GM18867 (cell line): ENCODE data around the gene ACLY.
"Not testable (repeated sequence)": the region's sequence is repeated elsewhere in the genome, so short reads cannot be mapped to it uniquely, and the experiment has no call there.

Experiments used
- ATAC-seq: cut with Tn5 transposase; IDR thresholded peaks from one replicate; pipeline ENCODE4 v1.9.1; 2021; ENCODE audit warnings: mild to moderate bottlenecking, moderate library complexity; ENCODE audit not compliant: unreplicated experiment

Gene ACLY

GRCh38 chr17:41912925-41913324 is 5.8 kb downstream of the ACLY start:
- ATAC-seq: no peak

DNA sequence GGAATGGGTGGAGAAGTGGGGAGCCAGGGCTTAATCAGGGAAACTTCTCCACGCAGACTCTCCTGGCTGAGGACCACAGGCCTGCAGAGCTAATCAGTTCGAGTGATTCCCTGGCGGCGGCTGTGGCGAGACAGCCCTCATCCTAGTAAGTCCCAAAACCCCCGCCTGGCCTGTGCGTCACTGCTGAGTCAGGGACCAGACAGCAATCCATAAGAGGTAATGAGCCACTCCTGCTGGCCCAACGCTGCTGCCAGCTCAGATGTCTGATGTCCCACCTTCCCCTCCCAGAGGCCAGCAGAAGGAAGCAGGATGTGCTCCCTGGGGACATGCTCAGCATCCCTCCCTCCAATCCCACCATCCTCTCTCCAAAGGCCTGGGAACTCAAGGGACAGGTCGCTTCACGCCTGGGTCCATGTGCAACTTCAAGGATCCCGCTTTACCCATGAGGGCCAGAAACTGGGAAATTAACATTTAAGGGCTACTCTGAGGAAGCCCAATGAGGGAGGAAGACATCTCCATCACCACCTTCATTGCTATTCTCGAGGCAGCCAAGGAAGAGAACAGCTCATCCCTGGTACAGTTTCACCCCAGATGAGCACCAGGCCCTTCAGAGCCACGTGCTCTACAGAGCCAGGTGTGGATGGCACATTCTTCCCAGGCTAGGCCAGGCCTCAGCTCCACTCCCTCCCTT is 7.9 kb downstream of the ACLY start:
- ATAC-seq: no peak

DNA sequence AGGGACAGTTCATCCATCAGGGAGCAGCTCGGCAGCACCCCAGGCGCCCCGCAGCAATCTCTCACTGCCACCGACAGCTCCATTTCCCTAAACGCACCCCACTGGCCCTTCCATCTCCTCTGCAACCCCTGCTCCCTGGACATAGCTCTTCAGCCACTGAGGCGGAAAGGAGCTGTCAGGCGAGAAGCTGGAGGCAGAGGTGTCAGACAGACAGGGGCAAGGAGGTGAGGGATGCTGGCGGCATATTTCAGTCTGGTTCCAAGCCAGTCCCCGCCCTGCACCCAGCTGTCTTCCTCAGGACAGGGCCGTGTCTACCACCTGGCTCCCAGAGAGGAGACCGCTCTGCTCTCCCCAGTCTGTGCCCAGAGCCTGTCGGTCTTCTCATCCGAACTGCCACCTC is 9.7 kb downstream of the ACLY start:
- ATAC-seq: no peak

GRCh38 chr17:41907633-41908539 is 10.9 kb downstream of the ACLY start:
- no peak for ATAC-seq

GRCh38 chr17:41907185-41907556 is 11.6 kb downstream of the ACLY start:
- ATAC-seq: no peak

- no peak for ATAC-seq
These were observed 12.1 kb downstream of the ACLY start for GRCh38 chr17:41906465-41907184.

GRCh38 chr17:41905172-41905571 is 13.6 kb downstream of the ACLY start:
- ATAC-seq: no peak

DNA sequence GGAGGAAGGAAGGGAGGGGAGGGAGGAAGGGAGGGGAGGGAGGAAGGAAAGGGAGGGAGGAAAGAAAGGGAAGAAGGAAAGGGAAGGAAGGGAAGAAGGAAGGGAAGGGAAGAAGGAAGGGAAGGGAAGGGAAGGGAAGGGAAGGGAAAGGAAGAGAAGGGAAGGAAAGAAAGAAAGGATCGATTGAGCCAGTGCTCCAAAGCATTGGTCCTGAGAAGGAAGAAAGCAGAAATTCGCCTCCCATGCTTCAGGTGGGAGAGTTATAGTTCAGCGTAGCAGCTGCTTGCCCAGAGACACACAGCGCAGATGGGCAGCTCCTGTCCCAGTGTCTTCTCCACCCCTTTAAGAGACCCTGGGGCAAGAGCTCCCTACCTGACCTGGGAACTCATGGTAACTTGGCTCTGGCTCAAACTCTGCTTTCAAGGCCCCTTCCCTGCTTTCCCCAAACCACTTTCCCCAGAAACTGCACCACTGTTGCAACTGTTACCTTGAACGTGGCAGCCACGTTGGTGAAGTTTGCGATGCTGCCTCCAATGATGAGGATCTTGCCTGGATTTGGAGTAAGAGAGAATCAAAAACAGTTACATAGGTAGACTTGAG is 14.4 kb downstream of the ACLY start:
- no peak for ATAC-seq

DNA sequence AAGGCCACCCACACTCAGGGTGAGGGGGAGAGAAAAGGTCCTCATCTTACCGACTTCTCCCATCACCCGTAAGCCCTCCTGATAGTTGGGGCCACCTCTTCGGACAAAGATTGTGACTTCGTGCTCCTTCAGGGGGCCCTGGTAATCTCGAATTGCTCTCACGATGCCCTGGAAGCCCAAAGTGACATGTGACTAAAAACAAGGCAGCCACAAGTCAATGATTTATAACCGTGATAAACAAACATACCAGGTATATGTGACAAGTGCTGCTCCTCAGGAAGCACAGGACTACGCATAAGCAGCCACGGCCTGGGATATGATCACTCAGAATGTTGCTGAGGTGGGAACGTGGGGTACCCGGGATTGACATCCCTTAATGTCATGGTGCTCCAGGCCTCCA is 17.1 kb downstream of the ACLY start:
- ATAC-seq: no peak

DNA sequence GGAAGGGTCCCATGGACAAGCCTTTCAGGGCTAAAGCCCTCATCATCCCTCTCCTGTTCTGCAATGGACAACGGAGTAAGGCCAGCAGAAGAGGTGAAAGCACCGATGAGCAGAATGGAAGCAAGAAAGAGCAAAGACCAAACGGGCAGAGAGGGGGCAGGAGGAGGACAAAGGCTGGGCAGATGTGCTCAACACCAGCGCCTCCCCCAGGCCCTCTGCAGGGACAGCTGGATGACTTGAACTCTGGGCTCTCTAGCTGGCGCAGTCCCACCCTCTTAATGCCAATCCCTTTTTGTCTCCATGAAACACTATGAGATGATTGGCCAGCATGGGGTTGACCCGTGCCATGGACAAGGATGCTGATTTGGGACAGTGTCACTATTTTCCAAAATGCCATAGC is 22.0 kb downstream of the ACLY start:
- ATAC-seq: no peak

DNA sequence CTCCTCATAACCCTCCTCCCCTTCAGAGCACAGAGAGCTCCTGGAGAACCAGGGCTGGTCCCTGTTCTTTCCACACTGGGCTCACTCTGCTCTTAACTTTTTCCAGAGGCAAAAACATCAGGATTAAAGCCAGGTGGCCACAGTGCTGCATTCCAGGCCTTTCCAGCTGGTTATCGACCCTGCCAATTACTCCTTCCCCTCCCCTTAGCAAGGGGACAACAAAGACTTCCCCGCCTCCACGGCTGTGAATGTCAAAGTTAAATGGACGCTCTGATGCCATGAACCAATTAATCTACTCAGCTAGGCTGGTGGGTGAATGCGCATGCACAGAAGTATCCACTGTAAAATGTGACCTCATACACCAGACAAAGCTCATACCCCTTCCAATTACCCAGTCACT is 23.1 kb downstream of the ACLY start:
- ATAC-seq: no peak

GRCh38 chr17:41894791-41895331 is 23.9 kb downstream of the ACLY start:
- ATAC-seq: no peak

DNA sequence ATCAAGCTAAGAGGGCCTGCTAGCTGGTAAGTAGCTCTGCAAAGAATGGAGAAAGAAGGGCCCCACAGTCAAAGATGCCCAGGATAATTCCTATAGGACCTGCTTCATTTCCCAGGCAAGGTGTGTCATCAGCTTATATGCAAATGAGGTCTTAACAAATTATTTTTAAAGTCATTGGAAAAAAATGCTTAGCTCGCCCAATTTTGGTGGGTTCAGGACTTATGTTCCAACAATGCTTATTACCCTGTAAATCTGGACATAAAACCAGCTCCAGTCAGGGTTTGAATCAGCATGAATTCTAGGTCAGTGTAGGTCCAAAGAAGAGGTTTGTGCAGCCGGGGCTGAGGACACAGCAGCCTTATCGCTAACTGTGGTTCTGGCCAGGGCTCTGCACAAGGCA is 25.4 kb downstream of the ACLY start:
- ATAC-seq: no peak

DNA sequence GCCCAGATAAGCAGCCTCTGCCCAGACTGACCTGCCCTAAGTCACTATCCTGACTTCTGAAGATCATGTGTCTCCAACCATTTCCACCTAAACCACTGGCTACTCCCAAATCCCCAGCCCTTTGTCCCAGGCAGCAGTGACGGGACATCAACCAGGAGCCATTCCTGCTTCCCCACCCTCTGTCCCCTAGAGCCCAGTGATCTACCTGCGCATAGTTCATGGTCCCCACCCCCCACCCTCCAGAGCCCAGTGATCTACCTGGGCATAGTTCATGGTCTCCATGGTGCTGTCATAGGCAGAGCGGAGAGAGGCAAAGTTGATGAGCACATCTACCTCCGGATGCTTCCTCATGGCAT is 26.8 kb downstream of the ACLY start:
- no peak for ATAC-seq

GRCh38 chr17:41891135-41892020 is 27.4 kb downstream of the ACLY start:
- ATAC-seq: no peak

DNA sequence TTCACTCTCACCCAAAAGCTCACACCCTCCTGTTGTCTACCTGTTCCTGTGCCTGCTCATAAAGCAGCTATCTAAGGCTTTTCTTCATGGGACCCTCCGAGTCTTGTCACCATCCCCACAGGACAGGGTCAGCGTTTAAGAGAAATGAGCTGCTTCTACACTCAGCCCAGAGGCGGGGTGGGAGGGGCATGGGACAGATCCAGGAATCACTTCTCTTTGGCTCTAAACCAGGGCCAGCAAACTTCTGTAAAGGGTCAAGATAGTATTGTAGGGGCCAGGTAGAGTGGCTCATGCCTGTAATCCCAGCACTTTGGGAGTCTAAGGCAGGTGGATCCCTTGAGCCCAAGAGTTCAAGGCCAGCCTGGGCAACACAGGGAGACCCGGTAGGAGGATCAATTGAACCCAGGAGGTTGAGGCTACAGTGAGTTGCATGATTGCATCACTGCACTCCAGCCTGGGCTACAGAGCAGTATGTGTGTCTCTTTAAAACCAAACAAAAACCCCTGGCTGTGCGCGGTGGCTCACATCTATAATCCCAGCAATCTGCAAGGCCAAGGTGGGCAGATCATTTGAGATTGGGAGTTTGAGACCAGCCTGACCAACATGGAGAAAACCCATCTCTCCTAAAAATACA is 30.3 kb downstream of the ACLY start:
- no peak for ATAC-seq

- no peak for ATAC-seq
These were observed 33.0 kb downstream of the ACLY start for GRCh38 chr17:41885733-41886132.

DNA sequence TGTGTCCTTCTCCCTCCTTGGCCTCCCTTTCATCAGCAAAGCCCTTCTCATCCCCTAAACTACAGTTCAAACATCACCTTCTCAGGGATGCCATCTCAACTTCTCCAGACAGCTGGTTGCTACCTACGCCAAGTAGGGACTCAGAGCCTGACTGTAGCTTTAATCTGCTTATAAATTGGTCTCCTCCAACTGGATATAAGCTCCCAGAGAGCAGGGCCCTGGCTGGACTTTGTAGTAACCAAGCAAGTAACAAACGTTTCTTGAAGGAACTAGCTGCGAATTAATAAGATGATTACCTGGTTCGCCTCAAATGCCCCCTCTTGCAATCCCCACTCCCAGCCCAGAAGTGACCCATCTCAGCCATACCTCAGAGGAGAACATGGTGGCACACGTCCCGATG is 36.0 kb downstream of the ACLY start:
- ATAC-seq: no peak

DNA sequence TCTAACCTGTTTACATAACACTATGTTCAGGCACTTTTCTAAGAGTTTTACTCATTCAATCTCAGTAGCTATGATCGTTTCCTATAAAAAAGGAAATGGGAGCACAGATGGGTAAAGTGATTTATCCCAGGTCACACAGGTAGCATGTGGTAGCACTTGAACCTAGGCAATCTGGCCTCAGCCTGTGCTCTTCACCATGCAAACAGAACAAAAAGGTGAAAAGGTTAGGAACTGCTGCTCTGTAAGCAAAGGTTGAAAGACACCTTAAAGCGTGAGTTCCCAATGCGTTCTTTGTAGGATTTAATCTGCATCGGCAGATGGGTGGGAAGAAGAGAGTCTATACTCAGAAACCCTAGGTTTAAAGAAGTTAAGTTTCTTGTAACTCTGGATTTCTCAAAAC is 38.6 kb downstream of the ACLY start:
- ATAC-seq: no peak

- not testable (repeated sequence) for ATAC-seq
These were observed 44.5 kb downstream of the ACLY start for GRCh38 chr17:41874293-41874670.
